GM21576 (cell line): ENCODE measurements around the gene JUP.
"Not testable (repeated sequence)": the region's sequence is repeated elsewhere in the genome, so short reads cannot be mapped to it uniquely, and the experiment has no call there.

Experiments
- ATAC-seq: cut with Tn5 transposase; IDR thresholded peaks from one replicate; pipeline ENCODE4 v1.9.1; 2021; ENCODE audit warnings: mild to moderate bottlenecking, moderate library complexity; ENCODE audit not compliant: unreplicated experiment

Gene JUP

DNA sequence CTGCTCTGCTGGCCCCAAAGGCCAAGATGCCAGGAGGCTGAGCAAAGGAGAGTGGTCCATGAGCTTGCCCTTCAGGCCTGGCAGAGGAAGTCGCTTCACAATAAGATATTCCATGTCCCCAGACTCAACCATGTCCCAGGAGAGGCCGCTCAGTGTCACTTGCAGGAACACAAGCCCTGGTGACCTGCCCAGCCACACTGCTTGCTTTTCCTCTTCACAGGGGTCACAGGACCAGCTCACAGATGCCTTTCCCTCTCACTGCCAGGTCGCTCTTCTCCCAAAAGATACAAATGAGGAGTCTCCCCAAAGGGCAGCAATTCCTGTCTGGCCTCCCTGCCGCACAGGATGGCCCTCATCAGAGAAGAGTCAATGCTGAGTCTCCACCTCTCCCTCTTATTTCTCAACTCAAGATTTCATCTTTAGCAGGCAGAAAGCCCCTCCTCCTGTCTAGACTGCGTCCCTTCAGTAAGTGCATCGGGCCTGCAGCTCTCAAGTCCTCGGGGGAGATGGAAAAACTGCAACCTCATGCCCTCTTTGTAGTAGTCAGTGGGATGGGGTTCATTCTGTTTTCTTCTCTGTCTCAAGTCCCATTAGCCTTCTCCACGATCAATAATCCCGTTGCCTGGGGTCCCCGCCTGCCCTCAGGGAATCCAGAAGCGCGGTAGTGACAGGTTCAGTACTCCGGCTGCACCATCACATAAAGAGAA, 5.0 kb downstream of the JUP start:
- no peak for ATAC-seq

- no peak for ATAC-seq
Observed at GRCh38 chr17:41779954-41780353, 6.6 kb downstream of the JUP start.

DNA sequence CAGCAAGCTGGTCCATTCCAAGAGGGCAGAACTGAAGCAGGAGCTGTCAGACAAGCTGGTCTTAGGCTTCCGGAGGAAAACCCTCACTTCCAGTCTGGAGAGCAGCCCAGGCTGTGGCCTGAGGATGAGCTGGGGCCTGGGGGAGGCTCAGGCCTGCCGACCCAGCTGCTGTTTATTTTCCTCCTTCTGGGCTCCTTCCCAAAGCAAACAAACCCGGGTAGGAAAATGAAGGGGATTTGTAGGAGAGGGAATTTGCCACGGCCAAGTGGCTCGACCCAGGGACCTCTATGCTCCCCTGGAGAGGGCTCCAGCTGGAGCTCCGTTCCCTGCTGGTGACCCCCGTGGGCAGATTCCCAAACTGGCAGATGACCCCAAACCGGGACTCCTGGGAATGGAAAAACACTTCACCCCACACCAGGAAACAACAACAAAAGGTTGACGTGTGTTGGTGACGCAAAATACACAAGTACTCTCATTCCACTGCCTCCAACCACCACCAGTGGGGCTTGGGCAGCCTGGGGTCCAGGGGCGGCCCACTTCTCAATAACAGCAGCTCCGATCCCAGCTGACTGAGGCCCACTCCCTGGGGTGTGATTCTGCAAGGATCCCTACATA, 8.8 kb downstream of the JUP start:
- no peak for ATAC-seq

- ATAC-seq = no peak
Observed at GRCh38 chr17:41777157-41777573, 9.3 kb downstream of the JUP start.

DNA sequence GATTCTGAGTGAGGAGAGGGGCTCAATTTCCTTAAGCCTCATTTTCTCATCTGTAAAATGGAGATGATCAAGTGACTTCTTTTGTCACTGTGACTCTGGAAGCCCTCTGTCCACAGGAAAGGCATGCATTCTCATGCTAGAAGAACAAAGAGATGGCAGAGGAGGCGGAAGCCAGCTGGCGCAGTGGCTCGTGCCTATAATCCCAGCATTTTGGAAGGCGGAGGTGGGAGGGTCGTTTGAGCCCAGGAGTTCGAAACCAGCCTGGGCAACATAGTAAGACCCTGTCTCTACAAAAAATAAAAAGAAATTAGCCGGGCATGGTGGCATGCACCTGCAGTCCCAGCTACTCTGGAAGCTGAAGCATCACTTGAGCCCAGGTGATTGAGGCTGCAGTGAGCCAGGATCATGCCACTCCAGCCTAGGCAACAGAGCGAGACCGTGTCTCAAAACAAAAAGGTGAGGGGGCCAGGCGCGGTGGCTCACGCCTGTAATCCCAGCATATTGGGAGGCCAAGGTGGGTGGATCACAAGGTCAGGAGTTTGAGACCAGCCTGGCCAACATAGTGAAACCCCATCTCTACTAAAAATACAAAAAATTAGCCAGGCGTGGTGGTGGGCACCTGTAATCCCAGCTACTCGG, 10.1 kb downstream of the JUP start:
- ATAC-seq = not testable (repeated sequence)

DNA sequence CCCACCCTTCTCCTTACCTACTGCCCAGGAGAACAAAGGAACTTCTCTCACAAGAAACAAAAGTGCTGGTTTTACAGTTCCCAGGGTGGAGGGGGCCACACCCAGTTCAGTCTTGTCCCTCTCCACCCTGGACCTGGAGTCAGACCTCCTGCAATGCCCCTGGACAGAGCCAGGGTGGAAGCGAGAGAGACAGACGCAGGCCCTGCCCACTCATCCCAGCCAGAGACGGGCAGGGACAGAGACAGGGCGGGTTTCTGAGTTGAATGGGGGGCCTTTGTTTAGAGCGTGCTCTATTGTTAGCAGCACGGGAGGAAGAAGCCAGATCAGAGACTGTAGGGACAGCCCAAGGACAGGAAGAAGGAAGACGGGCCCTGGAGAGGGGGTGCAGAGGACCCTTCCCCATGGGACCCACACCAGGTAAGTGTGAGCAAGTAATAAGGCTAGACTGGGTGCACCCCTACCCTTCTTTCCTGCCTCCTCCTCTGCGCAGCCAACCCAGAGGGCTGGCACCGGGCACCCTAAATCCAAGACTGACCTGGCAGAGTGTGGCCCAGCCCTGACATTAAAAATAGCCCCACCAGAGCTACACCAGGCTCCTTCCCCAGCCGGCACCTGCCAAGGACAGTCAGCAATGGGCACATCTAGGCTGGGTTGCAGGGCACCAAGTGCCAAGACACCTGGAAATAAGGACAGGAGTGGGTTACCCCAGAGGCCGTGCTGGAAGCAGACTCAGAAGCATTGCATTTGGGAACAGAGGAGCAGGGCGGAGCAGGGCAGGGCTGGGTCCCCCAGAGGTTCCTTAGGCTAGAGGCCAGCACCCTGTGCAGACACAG, 10.9 kb downstream of the JUP start:
- no peak for ATAC-seq

GRCh38 chr17:41773731-41774193, 12.7 kb downstream of the JUP start:
- ATAC-seq = no peak

DNA sequence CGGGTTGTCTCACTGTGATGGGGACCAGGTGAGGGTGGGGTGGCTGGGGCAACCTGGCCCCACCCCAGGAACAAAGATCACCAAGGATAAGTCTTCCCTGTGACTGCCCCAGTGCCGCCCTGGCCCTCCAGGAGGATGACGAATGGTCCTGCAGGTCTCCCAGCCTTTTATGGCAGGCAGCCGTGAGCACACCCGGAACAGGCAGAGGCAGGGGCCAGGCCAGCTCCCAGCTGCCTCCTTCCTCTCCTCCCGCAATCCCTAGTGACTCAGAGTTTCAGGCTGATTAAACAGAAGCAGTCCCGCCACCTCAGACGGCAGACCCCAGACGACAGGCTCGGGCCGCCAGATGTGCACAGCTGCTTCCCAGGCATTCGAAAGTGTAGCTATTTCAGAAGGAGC, 13.3 kb downstream of the JUP start:
- no peak for ATAC-seq

- ATAC-seq = no peak
Observed at GRCh38 chr17:41772586-41773189, 13.8 kb downstream of the JUP start.

- no peak for ATAC-seq
Observed at GRCh38 chr17:41772218-41772585, 14.3 kb downstream of the JUP start.

- ATAC-seq = no peak
Observed at GRCh38 chr17:41771389-41772206, 14.9 kb downstream of the JUP start.

GRCh38 chr17:41769985-41770384, 16.5 kb downstream of the JUP start:
- no peak for ATAC-seq

DNA sequence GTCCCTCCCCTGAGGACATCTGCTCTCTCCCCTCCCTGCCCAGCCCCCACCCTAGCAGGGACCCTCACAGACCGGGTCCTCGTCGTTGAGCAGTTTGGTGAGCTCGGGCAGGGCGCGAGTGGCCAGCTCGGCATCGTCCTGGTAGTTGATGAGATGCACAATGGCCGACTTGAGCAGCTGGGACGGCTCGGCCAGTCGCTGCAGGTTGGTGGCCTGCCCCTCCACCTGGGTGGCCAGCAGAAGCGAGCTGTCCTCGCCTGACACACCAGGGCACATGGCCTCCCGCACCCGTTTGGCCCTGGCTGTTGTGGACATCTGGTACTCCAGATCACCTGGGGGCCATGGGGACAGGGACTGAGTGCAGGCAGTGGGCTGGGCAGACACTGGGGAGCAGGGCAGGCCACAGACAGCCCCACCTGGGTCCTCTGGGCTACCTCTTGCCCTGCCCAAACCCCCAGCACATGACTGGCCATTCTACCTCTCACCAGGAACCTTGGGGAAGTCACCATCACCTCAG, 17.1 kb downstream of the JUP start:
- ATAC-seq = no peak

DNA sequence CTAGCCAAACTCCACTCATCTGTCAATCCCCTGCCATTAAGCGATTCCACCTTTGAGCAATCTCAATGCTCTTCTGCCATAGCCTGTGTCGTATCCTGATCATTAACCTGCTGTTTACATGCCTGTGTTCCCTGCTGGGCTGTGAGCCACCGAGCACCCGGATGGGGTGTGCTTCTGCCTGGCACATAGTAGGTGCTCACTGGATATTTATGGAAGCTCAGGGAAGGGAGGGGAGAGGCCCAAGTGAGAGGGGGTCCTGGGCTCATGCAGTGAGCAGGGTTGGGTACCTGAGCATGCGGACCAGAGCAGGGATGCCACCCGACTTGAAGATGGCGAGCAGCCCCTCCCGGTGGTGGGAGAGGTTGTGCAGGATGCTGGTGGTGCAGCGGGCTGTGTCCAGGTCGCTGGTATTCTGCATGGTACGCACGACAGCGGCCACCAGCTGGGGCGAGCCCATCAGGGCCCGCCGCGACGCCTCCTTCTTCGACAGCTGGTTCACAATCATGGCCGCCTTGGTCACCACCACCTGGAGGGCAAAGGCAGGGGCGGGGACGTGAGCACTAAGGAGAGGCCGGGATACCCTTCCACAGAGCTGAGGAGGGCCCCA, 17.7 kb downstream of the JUP start:
- ATAC-seq = no peak

GRCh38 chr17:41767324-41768042, 19.0 kb downstream of the JUP start:
- ATAC-seq = no peak

DNA sequence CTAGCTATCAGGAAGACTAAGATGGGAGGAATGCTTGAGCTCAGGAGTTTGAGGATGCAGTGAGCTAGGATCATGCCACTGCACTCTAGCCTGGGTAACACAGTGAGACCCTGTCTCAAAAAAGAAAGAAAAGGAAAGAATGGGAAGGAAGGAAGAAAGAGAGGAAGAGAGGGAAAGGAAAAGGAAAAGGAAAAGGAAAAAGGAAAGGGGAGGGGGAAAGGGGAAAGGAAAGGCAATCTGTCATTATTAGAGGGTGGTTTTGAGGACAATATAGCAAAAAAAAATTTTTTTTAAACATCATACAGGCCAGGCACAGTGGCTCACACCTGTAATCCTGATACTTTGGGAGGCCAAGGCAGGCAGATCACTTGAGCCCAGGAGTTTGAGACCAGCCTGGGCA, 20.4 kb downstream of the JUP start:
- no peak for ATAC-seq

DNA sequence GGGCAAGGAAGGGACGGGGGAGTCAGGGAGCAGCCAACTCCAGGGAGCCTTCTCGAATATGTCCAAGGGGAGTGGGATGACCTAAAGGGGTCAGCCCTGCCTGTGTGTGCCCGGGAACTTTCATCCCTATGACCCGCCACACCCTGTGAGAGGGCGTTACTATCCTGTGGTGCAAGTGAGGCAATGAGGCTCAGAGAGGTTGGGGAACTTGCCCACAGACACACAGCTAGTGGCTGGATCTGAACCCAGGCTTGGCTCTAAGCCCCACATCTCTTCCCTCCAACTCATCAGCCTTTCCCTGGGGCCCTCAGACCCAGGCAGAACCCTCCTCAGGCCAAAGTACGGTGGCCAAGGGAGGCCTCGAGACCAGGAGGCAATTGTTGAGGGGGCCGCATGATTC, 23.2 kb downstream of the JUP start:
- no peak for ATAC-seq

GRCh38 chr17:41762841-41763240, 23.7 kb downstream of the JUP start:
- ATAC-seq = no peak

GRCh38 chr17:41762391-41762790, 24.1 kb downstream of the JUP start:
- no peak for ATAC-seq
